Lung microvascular endothelial cell (primary cell): ENCODE data around the gene MAP4K4. TPM values are rescaled to one million over a fixed set of nuclear protein-coding genes. Genes with fewer than 3 reads are reported as not detected.
"Not testable (repeated sequence)": the region's sequence is repeated elsewhere in the genome, so short reads cannot be mapped to it uniquely, and the experiment has no call there.

ENCODE experiments used
- DNase-seq, 2 donors: peaks; one replicate each; pipeline versions ENCODE4 v3.0.0 to v3.0.0-alpha.2; 2010; ENCODE audit warnings: low read depth in 2 of 2
- total RNA-seq: library from RNA; depleted of rRNA; stranded (reverse); fragments of >200 nt; gene quantifications from 2 replicates; pipeline ENCODE4 v1.2.1, GENCODE V29; 2014

Gene MAP4K4
- total RNA-seq, 1 donor from 2014 or later = 67.1 TPM

DNA sequence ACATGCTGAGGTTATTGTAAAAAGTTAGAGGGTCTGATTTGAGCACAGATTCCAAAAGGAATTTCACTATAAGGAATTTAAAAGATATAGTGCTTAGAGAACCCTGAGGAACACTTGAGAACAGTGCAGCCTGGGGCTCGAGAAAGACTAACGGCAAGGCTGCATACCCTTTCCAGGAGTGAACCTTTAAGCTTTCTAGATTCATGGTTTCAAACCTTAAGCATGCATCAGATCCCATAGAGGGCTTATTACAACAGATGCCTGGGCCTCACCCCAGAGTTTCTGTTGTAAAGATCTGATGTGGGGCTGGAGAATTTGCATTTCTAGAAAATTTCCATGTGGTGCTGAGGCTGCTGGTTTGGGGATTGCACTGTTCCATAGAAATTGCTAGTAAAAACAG is 203.7 kb downstream of the MAP4K4 start:
- no peak for DNase-seq

DNA sequence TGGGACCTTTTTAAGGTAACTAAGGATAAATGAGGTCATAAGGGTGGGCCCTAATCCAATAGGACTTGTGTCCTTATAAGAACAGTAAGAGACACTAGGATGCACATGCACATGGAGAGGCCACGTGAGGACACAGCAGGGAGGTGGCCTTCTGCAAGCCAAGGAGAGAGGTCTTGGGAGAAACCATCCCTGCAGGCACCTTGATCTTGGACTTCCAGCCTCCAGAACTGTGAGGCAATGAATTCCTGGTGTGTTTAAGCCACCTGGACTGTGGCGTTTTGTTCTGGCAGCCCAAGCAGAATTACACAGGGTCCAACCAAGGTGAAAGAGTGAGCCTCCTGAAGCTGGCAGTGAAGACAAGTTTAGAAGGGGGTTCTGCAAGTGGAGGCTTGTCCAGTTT is 204.7 kb downstream of the MAP4K4 start:
- DNase-seq = no peak

DNA sequence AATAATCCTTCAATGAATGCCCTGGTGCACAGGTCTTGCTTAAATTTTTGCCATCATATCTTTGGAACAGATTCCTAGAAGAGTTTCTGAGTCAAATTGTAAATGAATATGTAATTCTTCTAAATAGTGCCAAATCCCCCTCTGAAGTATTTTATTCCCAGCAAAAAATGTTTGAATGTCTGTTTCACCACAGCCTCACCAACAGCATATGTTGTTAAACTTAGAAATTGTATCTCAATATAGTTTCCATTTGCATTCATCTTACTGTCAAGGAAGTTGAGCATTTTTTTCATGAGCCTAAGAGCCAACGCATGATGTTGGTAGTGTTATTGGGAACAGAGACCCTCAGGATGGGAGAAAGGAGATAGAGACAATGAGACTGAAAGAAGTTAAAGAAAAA is 207.4 kb downstream of the MAP4K4 start:
- no peak for DNase-seq

DNA sequence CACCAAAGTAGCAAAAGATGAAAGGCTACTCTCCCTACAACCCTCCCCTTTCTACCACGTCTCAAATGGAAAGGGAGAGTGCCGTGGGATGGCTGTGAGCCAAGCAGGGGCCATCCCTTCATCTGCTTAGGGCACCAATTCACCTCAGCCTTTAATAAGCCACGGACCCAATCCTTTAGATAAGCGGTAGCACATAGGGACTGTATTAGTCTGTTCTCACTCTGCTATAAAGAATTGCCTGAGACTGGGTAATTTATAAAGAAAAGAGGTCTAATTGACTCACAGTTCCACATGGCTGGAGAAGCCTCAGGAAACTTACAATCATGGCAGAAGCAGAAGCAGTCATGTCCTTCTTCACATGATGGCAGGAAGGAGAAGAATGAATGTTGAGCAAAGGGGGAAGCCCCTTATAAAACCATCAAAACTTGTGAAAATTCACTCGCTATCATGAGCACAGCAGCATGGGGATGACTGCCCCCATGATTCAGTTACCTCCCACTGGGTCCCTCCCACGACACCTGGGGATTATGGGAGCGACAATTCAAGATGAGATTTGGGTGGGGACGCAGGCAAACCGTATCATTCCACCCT is 208.3 kb downstream of the MAP4K4 start:
- no peak for DNase-seq

DNA sequence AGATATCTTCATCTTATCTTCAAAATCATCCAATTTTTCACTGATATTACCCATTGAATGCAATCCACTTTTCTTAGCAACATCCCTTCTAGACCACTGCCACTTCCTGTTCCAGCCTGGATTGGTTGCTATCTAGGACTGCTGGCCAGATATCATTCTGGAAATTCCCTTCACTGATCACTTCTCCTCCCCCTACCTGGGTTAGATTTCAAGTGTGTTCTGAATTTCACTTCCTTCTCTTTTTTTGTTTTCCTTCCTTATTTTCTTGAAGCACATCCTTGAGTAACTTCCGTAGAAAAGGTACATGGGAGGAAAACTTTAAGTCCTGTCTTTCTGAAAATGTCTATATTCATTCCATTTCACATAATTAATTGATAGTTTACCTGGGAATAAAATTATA is 212.3 kb downstream of the MAP4K4 start:
- no peak for DNase-seq

DNA sequence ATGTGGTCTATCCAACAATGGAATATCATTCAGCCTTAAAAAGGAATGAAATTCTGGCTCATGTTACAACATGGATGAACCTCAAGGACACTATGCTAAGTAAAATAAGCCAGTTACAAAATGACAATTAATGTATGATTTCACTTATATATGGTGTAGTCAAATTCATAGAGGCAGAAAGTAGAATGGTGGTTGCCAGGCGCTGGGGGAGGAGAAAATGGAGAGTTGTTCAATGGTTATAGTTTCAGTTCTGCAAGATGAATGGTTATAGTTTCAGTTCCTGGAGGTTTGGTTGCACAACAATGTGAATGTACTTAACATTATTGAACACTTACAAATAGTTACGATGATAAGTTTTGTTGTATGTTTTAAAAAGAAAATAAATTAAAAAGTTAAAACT is 215.0 kb downstream of the MAP4K4 start:
- DNase-seq = no peak

DNA sequence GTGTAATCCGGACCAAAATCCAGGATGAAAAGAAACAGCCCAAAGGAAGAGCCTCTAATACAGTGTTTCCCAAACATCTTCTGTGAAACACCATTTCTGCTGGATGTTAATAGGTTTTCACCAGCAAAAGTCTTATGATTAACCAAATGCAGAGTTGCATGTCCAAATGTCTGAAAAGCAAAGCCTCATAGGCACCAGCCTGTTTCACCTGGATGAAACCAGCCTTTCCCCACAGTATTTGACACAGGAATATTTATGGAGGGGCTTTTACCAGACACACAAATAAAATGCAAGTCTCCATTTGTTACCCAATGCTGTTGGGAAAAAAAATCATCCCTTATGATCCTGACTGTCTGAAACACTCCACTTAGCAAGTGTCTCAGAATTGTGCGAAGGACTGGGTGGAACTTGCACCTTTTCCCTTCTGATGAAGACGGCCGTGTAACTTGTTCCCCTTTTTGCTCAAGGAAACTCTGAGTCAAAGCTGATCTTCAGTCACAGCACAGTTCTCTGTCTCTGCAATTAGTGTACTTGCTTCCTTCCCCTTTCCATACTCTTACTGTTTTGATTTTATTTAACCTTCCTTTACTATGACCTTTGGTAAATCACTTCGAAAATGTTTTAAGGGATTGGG is 223.9 kb downstream of the MAP4K4 start:
- no peak for DNase-seq

DNA sequence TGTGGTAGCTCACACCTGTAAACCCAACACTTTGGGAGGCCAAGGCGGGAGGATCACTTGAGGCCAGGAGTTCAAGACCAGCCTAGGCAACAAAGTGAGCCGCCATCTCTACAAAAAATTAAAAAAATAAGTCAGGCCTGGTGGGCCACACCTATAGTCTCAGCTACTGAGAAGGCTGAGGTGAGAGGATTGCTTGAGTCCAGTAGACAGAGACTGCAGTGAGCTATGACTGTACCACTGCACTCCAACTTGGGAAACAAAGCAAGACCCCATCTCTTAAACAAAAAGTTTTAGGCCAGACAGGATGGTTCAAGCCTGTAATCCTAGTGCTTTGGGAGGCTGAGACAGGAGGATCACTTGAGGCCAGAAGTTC is 224.4 kb downstream of the MAP4K4 start:
- DNase-seq = no peak

DNA sequence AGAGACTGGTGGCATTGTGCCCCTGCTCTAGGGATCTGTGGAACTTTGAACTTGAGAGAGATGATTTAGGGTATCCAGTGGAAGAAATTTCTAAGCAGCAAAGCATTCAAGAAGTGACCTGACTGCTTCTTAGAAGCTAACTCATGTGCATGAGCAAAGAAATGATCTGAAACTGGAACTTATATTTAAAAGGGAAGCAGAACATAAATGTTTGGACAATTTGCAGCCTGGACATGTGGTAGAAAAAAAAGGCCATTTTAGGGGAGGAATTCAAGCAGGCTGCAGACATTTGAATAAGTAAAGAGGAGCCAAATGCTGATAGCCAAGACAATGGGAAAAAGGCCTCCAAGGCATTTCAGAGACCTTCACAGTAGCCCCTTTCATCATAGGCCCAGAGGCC is 226.8 kb downstream of the MAP4K4 start:
- not testable (repeated sequence) for DNase-seq

DNA sequence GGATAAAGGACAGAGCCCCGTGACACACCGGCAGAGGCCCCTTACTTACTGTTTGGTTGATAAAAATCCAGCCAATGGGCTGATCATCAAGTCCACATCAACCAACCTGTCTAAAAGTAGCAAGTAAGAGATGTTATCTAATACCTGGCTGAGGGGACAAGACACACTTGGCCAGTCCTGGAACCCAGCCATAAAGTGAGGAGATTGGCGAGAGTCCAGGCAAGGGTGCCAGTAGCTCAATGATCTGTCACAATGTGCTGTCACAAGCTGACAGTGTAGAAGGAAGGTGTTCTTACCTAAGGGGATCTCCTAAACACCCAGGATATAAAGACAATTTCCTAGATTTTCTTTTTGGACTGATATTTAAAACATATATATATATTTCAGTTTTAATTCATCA is 232.5 kb downstream of the MAP4K4 start:
- DNase-seq = no peak

DNA sequence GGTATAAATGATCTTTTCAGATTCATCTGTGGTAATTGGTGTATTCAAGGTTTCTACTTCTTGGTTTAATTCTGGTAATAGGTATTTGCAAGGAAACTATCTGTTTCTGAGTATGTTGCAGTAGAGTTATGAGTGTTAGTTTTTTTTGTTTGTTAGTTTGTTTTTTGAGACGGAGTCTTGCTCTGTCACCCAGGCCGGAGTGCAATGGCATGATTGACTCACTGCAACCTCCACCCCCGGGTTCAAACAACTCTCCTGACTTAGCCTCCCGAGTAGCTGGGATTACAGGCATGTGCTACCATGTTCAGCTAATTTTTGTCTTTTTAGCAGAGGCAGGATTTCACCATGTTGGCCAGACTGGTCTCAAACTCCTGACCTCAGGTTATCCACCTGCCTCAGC is 233.3 kb downstream of the MAP4K4 start:
- DNase-seq = no peak

DNA sequence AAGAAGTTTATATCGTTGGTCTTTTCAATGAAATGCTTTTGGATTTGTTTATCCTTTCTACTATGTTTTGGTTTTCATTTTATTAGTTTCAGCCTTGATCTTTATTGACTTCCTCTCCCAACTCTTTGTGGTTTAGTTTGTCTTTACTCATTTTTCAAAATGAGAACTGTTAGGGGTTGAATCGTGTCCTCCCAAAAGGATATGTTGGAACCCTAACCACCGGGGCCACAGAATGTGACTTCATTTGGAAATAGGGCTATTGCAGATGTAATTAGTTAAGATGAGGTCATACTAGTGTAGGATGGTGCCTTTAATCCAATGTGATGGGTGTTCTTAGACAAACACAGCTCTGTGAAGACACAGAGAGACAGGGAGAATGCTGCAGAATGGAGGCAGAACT is 233.9 kb downstream of the MAP4K4 start:
- DNase-seq = no peak

DNA sequence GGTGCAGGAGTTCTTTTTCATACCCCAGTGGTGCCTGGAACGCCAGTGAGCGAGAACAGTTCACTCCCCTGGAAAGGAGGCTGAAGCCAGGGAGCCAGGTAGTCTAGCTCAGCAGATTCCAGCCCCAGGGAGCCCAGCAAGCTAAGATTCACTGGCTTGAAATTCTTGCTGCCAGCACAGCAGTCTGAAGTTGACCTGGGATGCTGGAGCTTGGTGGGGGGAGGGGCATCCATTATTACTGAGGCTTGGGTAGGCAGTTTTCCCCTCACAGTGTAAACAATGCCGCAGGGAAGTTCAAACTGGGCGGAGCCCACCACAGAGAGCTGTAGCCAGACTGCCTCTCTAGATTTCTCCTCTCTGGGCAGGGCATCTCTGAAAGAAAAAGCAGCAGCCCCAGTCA is 238.3 kb downstream of the MAP4K4 start:
- not testable (repeated sequence) for DNase-seq

DNA sequence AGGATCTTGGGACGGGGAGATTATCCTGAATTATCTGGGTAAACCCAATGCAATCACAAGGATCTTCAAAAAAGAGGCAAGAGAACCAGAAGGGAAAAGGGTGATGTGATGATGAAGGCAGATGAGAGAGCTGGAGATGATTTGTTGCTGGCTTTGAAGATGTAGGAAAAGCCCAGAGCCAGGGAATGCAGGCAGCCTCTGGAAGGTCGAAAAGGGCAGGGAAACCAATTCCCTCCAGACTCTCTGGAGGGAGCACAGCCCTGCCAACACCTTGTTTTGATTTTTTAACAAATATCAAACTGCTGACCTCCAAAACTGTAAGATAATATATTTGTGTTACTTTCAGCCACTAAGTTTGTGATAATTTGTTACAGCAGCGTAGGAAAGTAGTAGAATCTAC is 245.3 kb downstream of the MAP4K4 start:
- DNase-seq = no peak

Other genes with a start within 250 kb of the MAP4K4 start
- gene RFX8, start 222.6 kb upstream of the MAP4K4 start, total RNA-seq = 0.22 TPM in 1 of 2 replicates, not detected in the other